Measurements from ENCODE around the gene LAMC3.

Gene LAMC3

DNA sequence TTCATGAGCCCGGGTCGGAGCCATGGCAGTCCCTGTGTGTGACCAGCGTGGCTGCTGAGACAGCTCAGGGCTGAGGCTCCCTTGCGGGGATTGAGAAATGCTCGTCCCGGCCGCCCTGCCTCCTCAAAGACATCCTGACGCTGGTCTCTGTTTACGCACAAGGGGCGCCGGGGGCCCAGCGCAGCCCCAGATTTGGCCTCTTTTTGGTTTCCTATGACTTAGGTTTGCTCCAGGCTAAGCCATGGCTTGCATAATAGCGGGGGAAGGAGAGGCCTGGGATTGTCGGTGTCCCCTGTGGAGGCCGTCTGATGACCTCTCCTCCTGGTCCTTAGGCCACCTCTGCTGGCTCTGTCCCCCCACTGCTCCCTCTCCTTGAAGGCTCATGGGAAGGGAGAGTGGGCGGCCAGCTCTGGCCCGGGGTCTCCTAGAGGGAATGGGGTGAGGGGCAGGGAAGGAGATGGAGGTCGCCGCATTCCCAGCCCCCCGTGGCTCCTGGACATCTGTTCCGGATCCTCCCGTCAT, 3.5 kb downstream of the LAMC3 start:
- H3K4me3 ChIP-seq (ENCODE audit: low read depth, low read length), result no peak overlapping the region
- no peaks in the 10 kb centered on the region for H3K9me3 ChIP-seq (ENCODE audit: severe bottlenecking)
- no peaks in the 10 kb centered on the region for H3K36me3 ChIP-seq
- TF ChIP-seq, protein P1, sequence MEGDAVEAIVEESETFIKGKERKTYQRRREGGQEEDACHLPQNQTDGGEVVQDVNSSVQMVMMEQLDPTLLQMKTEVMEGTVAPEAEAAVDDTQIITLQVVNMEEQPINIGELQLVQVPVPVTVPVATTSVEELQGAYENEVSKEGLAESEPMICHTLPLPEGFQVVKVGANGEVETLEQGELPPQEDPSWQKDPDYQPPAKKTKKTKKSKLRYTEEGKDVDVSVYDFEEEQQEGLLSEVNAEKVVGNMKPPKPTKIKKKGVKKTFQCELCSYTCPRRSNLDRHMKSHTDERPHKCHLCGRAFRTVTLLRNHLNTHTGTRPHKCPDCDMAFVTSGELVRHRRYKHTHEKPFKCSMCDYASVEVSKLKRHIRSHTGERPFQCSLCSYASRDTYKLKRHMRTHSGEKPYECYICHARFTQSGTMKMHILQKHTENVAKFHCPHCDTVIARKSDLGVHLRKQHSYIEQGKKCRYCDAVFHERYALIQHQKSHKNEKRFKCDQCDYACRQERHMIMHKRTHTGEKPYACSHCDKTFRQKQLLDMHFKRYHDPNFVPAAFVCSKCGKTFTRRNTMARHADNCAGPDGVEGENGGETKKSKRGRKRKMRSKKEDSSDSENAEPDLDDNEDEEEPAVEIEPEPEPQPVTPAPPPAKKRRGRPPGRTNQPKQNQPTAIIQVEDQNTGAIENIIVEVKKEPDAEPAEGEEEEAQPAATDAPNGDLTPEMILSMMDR (IDR thresholded peaks at IDR 0.05; ENCODE audit: low read depth, low read length), result no peak
- no peak for DNase-seq
- H3K27ac ChIP-seq, result peak overlapping the region; percentile 42
- peaks cover 6% of the 10 kb centered on the region for H3K27me3 ChIP-seq (ENCODE audit: insufficient read depth, low read depth, severe bottlenecking)

- Histone ChIP-seq H3K9me3 (ENCODE audit: severe bottlenecking) (no peaks in the 10 kb centered on the region), H3K27ac (peak overlapping the region; percentile 42), H3K36me3 (no peaks in the 10 kb centered on the region), H3K4me3 (ENCODE audit: low read depth, low read length) (no peak overlapping the region), H3K27me3 (ENCODE audit: insufficient read depth, low read depth, severe bottlenecking) (peaks cover 6% of the 10 kb centered on the region)
- DNase-seq, result no peak
- TF ChIP-seq, protein P1 (IDR thresholded peaks at IDR 0.05; ENCODE audit: low read depth, low read length), result no peak
Observed at GRCh38 chr9:131013015-131013755, 4.2 kb downstream of the LAMC3 start.

- TF ChIP-seq, protein P1 (IDR thresholded peaks at IDR 0.05; ENCODE audit: low read depth, low read length), result no peak
- H3K27ac ChIP-seq, result no peak overlapping the region
- no peak overlapping the region for H3K4me3 ChIP-seq (ENCODE audit: low read depth, low read length)
- H3K27me3 ChIP-seq (ENCODE audit: insufficient read depth, low read depth, severe bottlenecking), result no peaks in the 10 kb centered on the region
- DNase-seq, result no peak
- no peaks in the 10 kb centered on the region for H3K9me3 ChIP-seq (ENCODE audit: severe bottlenecking)
- no peaks in the 10 kb centered on the region for H3K36me3 ChIP-seq
Observed at GRCh38 chr9:131013771-131014676, 5.0 kb downstream of the LAMC3 start.

- Histone ChIP-seq H3K27ac (no peak overlapping the region), H3K4me3 (ENCODE audit: low read depth, low read length) (no peak overlapping the region), H3K36me3 (no peaks in the 10 kb centered on the region), H3K27me3 (ENCODE audit: insufficient read depth, low read depth, severe bottlenecking) (no peaks in the 10 kb centered on the region), H3K9me3 (ENCODE audit: severe bottlenecking) (peaks cover under 1% of the 10 kb centered on the region)
- DNase-seq, result no peak
- TF ChIP-seq, protein P1 (IDR thresholded peaks at IDR 0.05; ENCODE audit: low read depth, low read length), result no peak
Observed at GRCh38 chr9:131015112-131015511, 6.1 kb downstream of the LAMC3 start.

GRCh38 chr9:131015876-131016397, 7.0 kb downstream of the LAMC3 start:
- peaks cover 4% of the 10 kb centered on the region for H3K9me3 ChIP-seq (ENCODE audit: severe bottlenecking)
- DNase-seq, result no peak
- TF ChIP-seq, protein P1 (IDR thresholded peaks at IDR 0.05; ENCODE audit: low read depth, low read length), result no peak
- no peaks in the 10 kb centered on the region for H3K27me3 ChIP-seq (ENCODE audit: insufficient read depth, low read depth, severe bottlenecking)
- no peak overlapping the region for H3K4me3 ChIP-seq (ENCODE audit: low read depth, low read length)
- no peaks in the 10 kb centered on the region for H3K36me3 ChIP-seq
- H3K27ac ChIP-seq, result no peak overlapping the region

Data from WERI-Rb-1 (cell line).